ENCODE results near the gene EXOC2.

DNA sequence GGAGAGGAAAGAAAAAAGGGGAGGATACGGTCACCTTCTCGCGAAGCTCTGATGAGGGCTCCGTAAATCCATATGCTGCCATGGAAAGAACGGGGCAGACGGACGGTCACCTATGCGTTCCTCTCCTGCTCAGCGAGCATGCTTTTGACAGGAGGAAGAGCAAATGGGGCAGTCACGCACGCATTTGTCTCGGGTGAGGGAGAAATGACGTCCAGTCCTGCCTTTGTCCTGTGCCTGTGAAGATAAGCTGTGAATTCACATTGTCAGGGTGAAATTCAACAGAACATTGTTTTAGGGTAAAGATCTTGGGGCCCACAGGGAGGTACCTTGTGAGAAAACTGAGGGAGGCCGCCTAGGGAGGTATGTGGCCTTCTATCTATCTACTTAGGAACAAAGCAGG, 217.6 kb downstream of the EXOC2 start:
- TF ChIP-seq, protein P1, sequence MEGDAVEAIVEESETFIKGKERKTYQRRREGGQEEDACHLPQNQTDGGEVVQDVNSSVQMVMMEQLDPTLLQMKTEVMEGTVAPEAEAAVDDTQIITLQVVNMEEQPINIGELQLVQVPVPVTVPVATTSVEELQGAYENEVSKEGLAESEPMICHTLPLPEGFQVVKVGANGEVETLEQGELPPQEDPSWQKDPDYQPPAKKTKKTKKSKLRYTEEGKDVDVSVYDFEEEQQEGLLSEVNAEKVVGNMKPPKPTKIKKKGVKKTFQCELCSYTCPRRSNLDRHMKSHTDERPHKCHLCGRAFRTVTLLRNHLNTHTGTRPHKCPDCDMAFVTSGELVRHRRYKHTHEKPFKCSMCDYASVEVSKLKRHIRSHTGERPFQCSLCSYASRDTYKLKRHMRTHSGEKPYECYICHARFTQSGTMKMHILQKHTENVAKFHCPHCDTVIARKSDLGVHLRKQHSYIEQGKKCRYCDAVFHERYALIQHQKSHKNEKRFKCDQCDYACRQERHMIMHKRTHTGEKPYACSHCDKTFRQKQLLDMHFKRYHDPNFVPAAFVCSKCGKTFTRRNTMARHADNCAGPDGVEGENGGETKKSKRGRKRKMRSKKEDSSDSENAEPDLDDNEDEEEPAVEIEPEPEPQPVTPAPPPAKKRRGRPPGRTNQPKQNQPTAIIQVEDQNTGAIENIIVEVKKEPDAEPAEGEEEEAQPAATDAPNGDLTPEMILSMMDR (IDR thresholded peaks at IDR 0.05) = no peak
- no peak for TF ChIP-seq EZH2 (IDR thresholded peaks at IDR 0.05; ENCODE audit: borderline replicate concordance, insufficient read depth, low read depth, low read length, poor library complexity, severe bottlenecking)

Data from B cell (primary cell).